ENCODE measurements around the gene RUNDC1.

RUNDC1 gene

GRCh38 chr17:42980274-42980765 lies at the start of gene RUNDC1:
TSS of gene RUNDC1 (plus strand) at chr17:42980565. CDS start at chr17:42980577, 12 bp downstream.
- Histone ChIP-seq H3K4me3 (ENCODE audit: low read length, poor library complexity, severe bottlenecking) (peak within 1 kb of the TSS; percentile 84), H3K9me2 (replicated peaks; ENCODE audit: low read depth, low read length) (no peaks in the 10 kb centered on the region), H3K4me2 (ENCODE audit: low read depth, low read length, poor library complexity, severe bottlenecking) (peak within 1 kb of the TSS; percentile 94), H3K27me3 (ENCODE audit: insufficient read depth, low read length, poor library complexity, severe bottlenecking) (no peaks in the 10 kb centered on the region), H3F3A (ENCODE audit: low read depth) (no peaks in the 10 kb centered on the region), H3K9ac (ENCODE audit: low read depth, low read length, poor library complexity, severe bottlenecking) (peak within 1 kb of the TSS; percentile 92), H3K36me3 (ENCODE audit: insufficient read depth, low read length) (no peaks in the 10 kb centered on the region), H4K20me1 (ENCODE audit: insufficient read depth, low read length, poor library complexity, severe bottlenecking) (peaks cover 21% of the 10 kb centered on the region), H3K4me1 (ENCODE audit: insufficient read depth, low read length, poor library complexity, severe bottlenecking) (peaks cover 38% of the 10 kb centered on the region), H3K9me3 (ENCODE audit: insufficient read depth, low read depth, low read length) (no peaks in the 10 kb centered on the region), H2AFZ (ENCODE audit: low read length) (peak within 1 kb of the TSS; percentile 57), H3K79me2 (ENCODE audit: insufficient read depth, low read length) (peaks cover 58% of the 10 kb centered on the region)
- no peak for TF ChIP-seq CTCF (conservative IDR thresholded peaks at IDR 0.05; ENCODE audit: low read length)
- TF ChIP-seq EZH2phosphoT487 (IDR thresholded peaks at IDR 0.05; ENCODE audit: borderline replicate concordance), result no peak

GRCh38 chr17:42937712-42938596 lies 42.4 kb upstream of the RUNDC1 start:
- H3F3A ChIP-seq (ENCODE audit: low read depth), result no peaks in the 10 kb centered on the region
- no peaks in the 10 kb centered on the region for H3K9me3 ChIP-seq (ENCODE audit: insufficient read depth, low read depth, low read length)
- H3K9me2 ChIP-seq (replicated peaks; ENCODE audit: low read depth, low read length), result no peaks in the 10 kb centered on the region
- no peak overlapping the region for H3K4me2 ChIP-seq (ENCODE audit: low read depth, low read length, poor library complexity, severe bottlenecking)
- no peak overlapping the region for H3K4me3 ChIP-seq (ENCODE audit: low read length, poor library complexity, severe bottlenecking)
- H3K4me1 ChIP-seq (ENCODE audit: insufficient read depth, low read length, poor library complexity, severe bottlenecking), result no peaks in the 10 kb centered on the region
- H3K36me3 ChIP-seq (ENCODE audit: insufficient read depth, low read length), result no peaks in the 10 kb centered on the region
- H3K9ac ChIP-seq (ENCODE audit: low read depth, low read length, poor library complexity, severe bottlenecking), result no peak overlapping the region
- TF ChIP-seq CTCF (conservative IDR thresholded peaks at IDR 0.05; ENCODE audit: low read length) (peak; percentile 79), EZH2phosphoT487 (IDR thresholded peaks at IDR 0.05; ENCODE audit: borderline replicate concordance) (no peak)
- no peaks in the 10 kb centered on the region for H3K27me3 ChIP-seq (ENCODE audit: insufficient read depth, low read length, poor library complexity, severe bottlenecking)
- peak overlapping the region; percentile 34; the same call in 1 of the 2 replicates for H2AFZ ChIP-seq (ENCODE audit: low read length)
- no peaks in the 10 kb centered on the region for H4K20me1 ChIP-seq (ENCODE audit: insufficient read depth, low read length, poor library complexity, severe bottlenecking)
- H3K79me2 ChIP-seq (ENCODE audit: insufficient read depth, low read length), result no peaks in the 10 kb centered on the region

DNA sequence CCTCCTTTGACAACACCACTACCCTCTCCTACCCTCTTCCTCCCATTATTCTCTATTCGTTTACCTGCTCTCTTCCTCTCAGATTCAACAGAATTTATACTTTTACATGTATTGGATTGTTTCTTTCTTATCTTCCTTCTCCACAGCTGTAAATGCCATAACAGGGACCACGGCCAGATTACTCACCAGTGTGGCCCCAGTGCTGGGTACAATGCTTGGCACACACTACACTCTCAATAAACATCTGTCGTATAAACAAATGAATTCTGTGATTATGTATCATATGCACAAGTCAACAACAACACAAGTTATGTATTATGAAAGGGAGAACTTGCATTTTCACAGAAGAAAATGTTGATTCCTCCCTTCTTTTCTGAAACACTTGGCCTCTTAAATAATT lies 36.2 kb upstream of the RUNDC1 start:
- Histone ChIP-seq H3K9me3 (ENCODE audit: insufficient read depth, low read depth, low read length) (no peaks in the 10 kb centered on the region), H4K20me1 (ENCODE audit: insufficient read depth, low read length, poor library complexity, severe bottlenecking) (no peaks in the 10 kb centered on the region), H3F3A (ENCODE audit: low read depth) (no peaks in the 10 kb centered on the region), H3K27me3 (ENCODE audit: insufficient read depth, low read length, poor library complexity, severe bottlenecking) (no peaks in the 10 kb centered on the region), H3K9ac (ENCODE audit: low read depth, low read length, poor library complexity, severe bottlenecking) (no peak overlapping the region), H3K4me3 (ENCODE audit: low read length, poor library complexity, severe bottlenecking) (no peak overlapping the region), H3K9me2 (replicated peaks; ENCODE audit: low read depth, low read length) (no peaks in the 10 kb centered on the region), H3K4me1 (ENCODE audit: insufficient read depth, low read length, poor library complexity, severe bottlenecking) (no peaks in the 10 kb centered on the region), H3K4me2 (ENCODE audit: low read depth, low read length, poor library complexity, severe bottlenecking) (no peak overlapping the region), H3K79me2 (ENCODE audit: insufficient read depth, low read length) (no peaks in the 10 kb centered on the region), H3K36me3 (ENCODE audit: insufficient read depth, low read length) (no peaks in the 10 kb centered on the region), H2AFZ (ENCODE audit: low read length) (no peak overlapping the region)
- no peak for TF ChIP-seq EZH2phosphoT487 (IDR thresholded peaks at IDR 0.05; ENCODE audit: borderline replicate concordance)
- no peak for TF ChIP-seq CTCF (conservative IDR thresholded peaks at IDR 0.05; ENCODE audit: low read length)

All from Loucy (cell line).